Measurements from ENCODE around the gene ERC2. TPM values are rescaled to one million over a fixed set of nuclear protein-coding genes. Genes with fewer than 3 reads are reported as not detected.

ERC2 gene
- total RNA-seq, 1 donor = 0.36 TPM

DNA sequence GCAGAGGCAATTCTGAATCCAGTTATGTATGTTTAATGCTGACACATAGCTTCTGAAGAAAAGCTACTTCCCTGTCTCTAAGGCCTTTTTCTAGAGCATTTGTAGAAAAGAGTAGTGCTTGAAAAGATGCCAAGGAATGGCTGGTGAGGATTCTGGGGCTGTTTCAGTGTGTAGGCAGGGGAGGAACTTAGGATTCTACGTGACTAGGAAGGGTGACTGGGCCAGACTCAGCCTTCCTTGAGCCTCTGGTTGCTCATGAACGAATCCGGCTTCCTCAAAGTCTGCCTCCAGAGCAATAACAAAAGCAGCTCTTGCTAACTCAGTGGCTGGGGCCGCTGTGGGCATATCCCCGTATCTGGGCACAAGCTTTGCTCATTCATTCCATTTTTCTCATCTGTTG lies 876.4 kb downstream of the ERC2 start:
- H2AFZ ChIP-seq (ENCODE audit: low read length) = no peak overlapping the region
- TF ChIP-seq, protein P1, sequence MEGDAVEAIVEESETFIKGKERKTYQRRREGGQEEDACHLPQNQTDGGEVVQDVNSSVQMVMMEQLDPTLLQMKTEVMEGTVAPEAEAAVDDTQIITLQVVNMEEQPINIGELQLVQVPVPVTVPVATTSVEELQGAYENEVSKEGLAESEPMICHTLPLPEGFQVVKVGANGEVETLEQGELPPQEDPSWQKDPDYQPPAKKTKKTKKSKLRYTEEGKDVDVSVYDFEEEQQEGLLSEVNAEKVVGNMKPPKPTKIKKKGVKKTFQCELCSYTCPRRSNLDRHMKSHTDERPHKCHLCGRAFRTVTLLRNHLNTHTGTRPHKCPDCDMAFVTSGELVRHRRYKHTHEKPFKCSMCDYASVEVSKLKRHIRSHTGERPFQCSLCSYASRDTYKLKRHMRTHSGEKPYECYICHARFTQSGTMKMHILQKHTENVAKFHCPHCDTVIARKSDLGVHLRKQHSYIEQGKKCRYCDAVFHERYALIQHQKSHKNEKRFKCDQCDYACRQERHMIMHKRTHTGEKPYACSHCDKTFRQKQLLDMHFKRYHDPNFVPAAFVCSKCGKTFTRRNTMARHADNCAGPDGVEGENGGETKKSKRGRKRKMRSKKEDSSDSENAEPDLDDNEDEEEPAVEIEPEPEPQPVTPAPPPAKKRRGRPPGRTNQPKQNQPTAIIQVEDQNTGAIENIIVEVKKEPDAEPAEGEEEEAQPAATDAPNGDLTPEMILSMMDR (IDR thresholded peaks at IDR 0.05; ENCODE audit: extremely low read depth, low read depth, low read length) = no peak

DNA sequence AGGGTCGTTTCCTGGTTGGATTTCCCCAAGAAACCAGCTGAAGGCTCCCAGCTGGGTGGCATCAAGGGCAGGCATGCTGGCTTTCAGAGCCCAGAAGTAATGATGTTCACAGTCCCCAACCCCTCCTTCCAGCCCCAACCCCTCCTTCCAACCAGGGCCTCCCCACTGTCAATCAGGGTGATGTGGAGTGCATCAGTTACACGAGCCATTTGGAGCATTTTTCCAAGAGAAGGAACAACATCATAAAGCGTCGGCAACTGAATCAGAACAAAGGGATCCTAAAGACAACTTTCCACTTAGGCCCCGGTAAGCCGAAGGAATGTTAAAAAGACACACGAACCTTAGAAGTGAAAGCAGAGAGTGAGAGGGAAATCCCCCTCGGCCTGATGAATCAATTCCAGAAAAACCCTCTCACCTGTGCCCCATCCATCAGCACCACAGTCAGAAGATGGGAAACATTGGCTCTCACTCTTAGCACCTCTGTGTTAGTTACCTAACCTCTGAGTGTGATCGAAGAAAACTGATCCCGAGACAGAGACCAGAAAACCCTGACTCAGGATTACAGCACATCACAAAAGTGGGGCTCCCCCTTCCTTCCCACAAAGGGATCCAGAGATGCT lies 880.0 kb downstream of the ERC2 start:
- Histone ChIP-seq H3K9me3 (ENCODE audit: low read depth, low read length) (no peaks in the 10 kb centered on the region), H4K20me1 (ENCODE audit: insufficient read depth, low read length) (no peaks in the 10 kb centered on the region), H3K79me2 (ENCODE audit: insufficient read depth, low read length) (no peaks in the 10 kb centered on the region), H3K4me2 (ENCODE audit: insufficient read depth, low read length) (no peak overlapping the region), H3K27me3 (ENCODE audit: insufficient read depth, low read length) (no peaks in the 10 kb centered on the region), H3K4me3 (ENCODE audit: insufficient read depth, low read length) (no peak overlapping the region), H3K4me1 (ENCODE audit: insufficient read depth, low read length) (peaks cover 7% of the 10 kb centered on the region), H3K27ac (ENCODE audit: low read depth, low read length) (no peak overlapping the region), H3K36me3 (ENCODE audit: insufficient read depth, low read length) (no peaks in the 10 kb centered on the region), H2AFZ (ENCODE audit: low read length) (no peak overlapping the region)
- DNase-seq (ENCODE audit: insufficient read length, low spot score, missing footprints) = no peak
- TF ChIP-seq, protein P1 (IDR thresholded peaks at IDR 0.05; ENCODE audit: extremely low read depth, low read depth, low read length) = no peak

More for the DNA sequence above, 876.4 kb downstream of the ERC2 start:
- DNase-seq (ENCODE audit: insufficient read length, low spot score, missing footprints) = no peak
- Histone ChIP-seq H3K36me3 (ENCODE audit: insufficient read depth, low read length) (no peaks in the 10 kb centered on the region), H3K4me2 (ENCODE audit: insufficient read depth, low read length) (no peak overlapping the region), H4K20me1 (ENCODE audit: insufficient read depth, low read length) (no peaks in the 10 kb centered on the region), H3K79me2 (ENCODE audit: insufficient read depth, low read length) (no peaks in the 10 kb centered on the region), H3K4me3 (ENCODE audit: insufficient read depth, low read length) (no peak overlapping the region), H3K9me3 (ENCODE audit: low read depth, low read length) (no peaks in the 10 kb centered on the region), H3K27me3 (ENCODE audit: insufficient read depth, low read length) (peaks cover 12% of the 10 kb centered on the region), H3K27ac (ENCODE audit: low read depth, low read length) (no peak overlapping the region), H3K4me1 (ENCODE audit: insufficient read depth, low read length) (peaks cover 7% of the 10 kb centered on the region)

DNA sequence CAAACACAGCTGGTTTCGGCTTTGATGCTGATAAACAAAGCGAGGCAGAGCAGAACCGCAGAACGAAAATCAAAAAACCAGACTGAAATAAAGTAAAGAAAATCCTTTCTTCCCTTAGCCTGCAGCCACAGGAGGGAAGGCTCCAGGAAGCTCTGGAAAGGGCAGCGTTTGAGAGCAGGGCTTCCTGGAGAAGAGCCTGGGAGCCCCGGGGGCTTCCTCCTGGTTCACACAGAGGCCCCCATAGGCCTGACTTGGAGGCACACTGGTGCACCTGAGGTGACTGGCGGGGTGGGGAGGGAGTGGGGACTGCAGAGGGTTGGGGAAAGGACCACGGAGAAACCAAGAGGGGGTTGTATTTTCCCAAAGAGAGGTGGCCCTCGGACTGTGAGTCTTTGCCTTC lies 882.4 kb downstream of the ERC2 start:
- no peak overlapping the region for H2AFZ ChIP-seq (ENCODE audit: low read length)
- H4K20me1 ChIP-seq (ENCODE audit: insufficient read depth, low read length) = no peaks in the 10 kb centered on the region
- no peaks in the 10 kb centered on the region for H3K27me3 ChIP-seq (ENCODE audit: insufficient read depth, low read length)
- no peaks in the 10 kb centered on the region for H3K4me1 ChIP-seq (ENCODE audit: insufficient read depth, low read length)
- H3K4me3 ChIP-seq (ENCODE audit: insufficient read depth, low read length) = no peak overlapping the region
- no peak for DNase-seq (ENCODE audit: insufficient read length, low spot score, missing footprints)
- H3K9me3 ChIP-seq (ENCODE audit: low read depth, low read length) = no peaks in the 10 kb centered on the region
- no peaks in the 10 kb centered on the region for H3K36me3 ChIP-seq (ENCODE audit: insufficient read depth, low read length)
- H3K27ac ChIP-seq (ENCODE audit: low read depth, low read length) = no peak overlapping the region
- no peak overlapping the region for H3K4me2 ChIP-seq (ENCODE audit: insufficient read depth, low read length)
- TF ChIP-seq, protein P1 (IDR thresholded peaks at IDR 0.05; ENCODE audit: extremely low read depth, low read depth, low read length) = no peak
- no peaks in the 10 kb centered on the region for H3K79me2 ChIP-seq (ENCODE audit: insufficient read depth, low read length)

DNA sequence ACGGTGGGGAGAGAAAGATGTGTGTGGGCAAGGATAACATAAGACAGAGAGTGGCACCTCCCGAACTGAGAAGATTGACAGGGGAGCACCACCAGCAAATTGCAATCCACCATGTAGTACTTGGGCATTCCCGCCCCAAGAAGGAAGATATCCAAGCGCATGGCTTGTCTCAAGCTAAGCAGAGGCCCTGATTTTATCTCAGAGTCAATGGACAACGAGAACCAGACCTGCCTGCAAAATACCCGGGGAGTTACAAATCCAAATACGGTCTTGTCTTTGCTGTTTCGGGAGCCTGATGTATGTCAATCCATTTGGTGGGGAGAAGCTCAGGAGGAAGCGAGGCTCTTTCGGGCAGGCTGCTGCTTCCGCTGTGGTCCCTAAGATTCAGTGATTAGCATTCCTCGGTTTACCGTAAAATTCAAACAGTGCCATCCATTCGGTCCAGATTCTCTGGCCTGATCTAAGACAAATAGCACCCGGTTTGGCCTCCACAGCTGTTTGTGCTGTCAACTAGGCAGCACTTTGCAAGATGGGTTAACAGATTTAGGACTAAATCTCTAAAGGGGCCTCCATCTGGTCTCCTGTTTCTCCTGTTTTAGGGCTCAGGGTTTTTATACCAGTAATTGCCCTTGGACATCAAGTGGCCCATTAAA lies 883.4 kb downstream of the ERC2 start:
- H3K4me2 ChIP-seq (ENCODE audit: insufficient read depth, low read length) = no peak overlapping the region
- TF ChIP-seq, protein P1 (IDR thresholded peaks at IDR 0.05; ENCODE audit: extremely low read depth, low read depth, low read length) = no peak
- no peaks in the 10 kb centered on the region for H3K9me3 ChIP-seq (ENCODE audit: low read depth, low read length)
- H3K4me1 ChIP-seq (ENCODE audit: insufficient read depth, low read length) = no peaks in the 10 kb centered on the region
- no peaks in the 10 kb centered on the region for H4K20me1 ChIP-seq (ENCODE audit: insufficient read depth, low read length)
- no peak for DNase-seq (ENCODE audit: insufficient read length, low spot score, missing footprints)
- H3K79me2 ChIP-seq (ENCODE audit: insufficient read depth, low read length) = no peaks in the 10 kb centered on the region
- no peak overlapping the region for H2AFZ ChIP-seq (ENCODE audit: low read length)
- H3K4me3 ChIP-seq (ENCODE audit: insufficient read depth, low read length) = no peak overlapping the region
- H3K27ac ChIP-seq (ENCODE audit: low read depth, low read length) = no peak overlapping the region
- H3K36me3 ChIP-seq (ENCODE audit: insufficient read depth, low read length) = no peaks in the 10 kb centered on the region
- H3K27me3 ChIP-seq (ENCODE audit: insufficient read depth, low read length) = no peaks in the 10 kb centered on the region

All from osteoblast (primary cell).